Smooth muscle cell (in vitro differentiated cells): Measurements from ENCODE around the gene IFNGR1. TPM values are rescaled to one million over a fixed set of nuclear protein-coding genes. Genes with fewer than 3 reads are reported as not detected.

Source experiments
- DNase-seq: peaks from one replicate; lab custom pipeline; 2025; ENCODE audit not compliant: unreplicated experiment; lab: John Stamatoyannopoulos, UW
- H2AFZ ChIP-seq: fragments of 200-600 bp; sonication (generic); 2 replicates; pipeline ENCODE4 v1.6.0; 2016; ENCODE audit warnings: antibody characterized with exemption, low read depth, mild to moderate bottlenecking
- H3F3A ChIP-seq: fragments of 200-600 bp; sonication (generic); 2 replicates; pipeline ENCODE4 v1.6.0; 2017; ENCODE audit warnings: antibody characterized with exemption, low read depth
- H3K27ac ChIP-seq: fragments of 200-600 bp; sonication (generic); 2 replicates; pipeline ENCODE4 v1.5.1; 2016; ENCODE audit warnings: low read depth, mild to moderate bottlenecking
- H3K27me3 ChIP-seq: fragments of 200-600 bp; sonication (generic); 2 replicates; pipeline ENCODE4 v1.6.1; 2016; ENCODE audit warnings: low read depth, mild to moderate bottlenecking
- H3K36me3 ChIP-seq: fragments of 200-600 bp; sonication (generic); 2 replicates; pipeline ENCODE4 v1.5.1; 2016; ENCODE audit warnings: low read depth
- H3K4me1 ChIP-seq: fragments of 200-600 bp; sonication (generic); 2 replicates; pipeline ENCODE4 v1.5.1; 2016; ENCODE audit warnings: low read depth
- H3K4me2 ChIP-seq: fragments of 200-600 bp; sonication (generic); 2 replicates; pipeline ENCODE4 v1.6.0; 2016; ENCODE audit warnings: mild to moderate bottlenecking
- H3K4me3 ChIP-seq: fragments of 200-600 bp; sonication (generic); 2 replicates; pipeline ENCODE4 v1.5.1; 2016; ENCODE audit warnings: mild to moderate bottlenecking
- H3K79me2 ChIP-seq: fragments of 200-600 bp; sonication (generic); 2 replicates; pipeline ENCODE4 v1.6.0; 2016; ENCODE audit warnings: low read depth, mild to moderate bottlenecking
- H3K9ac ChIP-seq: fragments of 200-600 bp; sonication (generic); 2 replicates; pipeline ENCODE4 v1.6.0; 2016; ENCODE audit warnings: low read depth
- H3K9me3 ChIP-seq: fragments of 200-600 bp; sonication (generic); replicated peaks from 2 replicates; pipeline ENCODE4 v1.5.1; 2016; ENCODE audit warnings: low read depth
- H4K20me1 ChIP-seq: fragments of 200-600 bp; sonication (generic); 2 replicates; pipeline ENCODE4 v1.6.0; 2016; ENCODE audit warnings: low read depth
- CTCF ChIP-seq: fragments of 200-600 bp; sonication (generic); IDR thresholded peaks from 2 replicates; pipeline ENCODE4 v1.5.1; 2017; ENCODE audit warnings: borderline replicate concordance, mild to moderate bottlenecking, antibody characterized with exemption; ENCODE audit not compliant: insufficient read depth, poor library complexity, severe bottlenecking
- WGBS: methylation state at CpG from one replicate; pipeline ENCODE4 v1.1.7; 2016; ENCODE audit warnings: low lambda C conversion rate; 5-methylcytosine and 5-hydroxymethylcytosine counted together
- polyA plus RNA-seq: library from polyadenylated mRNA; unstranded; fragments of >200 nt; fragmentation: Nextera tagmentation; extraction: Ambion mirVana; gene quantifications from 2 replicates; pipeline ENCODE4 v1.2.1, GENCODE V29; 2016
- total RNA-seq: library from RNA; depleted of rRNA; stranded (reverse); fragments of >200 nt; gene quantifications from 2 replicates; pipeline ENCODE4 v1.2.3, GENCODE V29; 2014

The IFNGR1 gene
- total and polyA plus RNA-seq, 2 experiments from 2014 or later = 61.1 to 83.7 TPM

GRCh38 chr6:137156650-137157049 lies 62.5 kb downstream of the IFNGR1 start:
- no peak overlapping the region for H2AFZ ChIP-seq
- H3K79me2 ChIP-seq = no peaks in the 10 kb centered on the region
- no peak for TF ChIP-seq CTCF
- WGBS = 90% methylated on average over 1 of the region's 1 CpG
- no peak overlapping the region for H3K4me2 ChIP-seq
- H3K9me3 ChIP-seq = peaks cover 5% of the 10 kb centered on the region
- no peaks in the 10 kb centered on the region for H3F3A ChIP-seq
- no peak for DNase-seq
- H3K27ac ChIP-seq = no peak overlapping the region
- H3K4me1 ChIP-seq = no peaks in the 10 kb centered on the region
- H3K27me3 ChIP-seq = no peaks in the 10 kb centered on the region
- H3K4me3 ChIP-seq = no peak overlapping the region
- no peaks in the 10 kb centered on the region for H3K36me3 ChIP-seq
- H4K20me1 ChIP-seq = no peaks in the 10 kb centered on the region
- no peak overlapping the region for H3K9ac ChIP-seq

GRCh38 chr6:137155830-137156229 lies 63.4 kb downstream of the IFNGR1 start:
- no peak overlapping the region for H3K9ac ChIP-seq
- no peak overlapping the region for H3K4me3 ChIP-seq
- 67% methylated on average over 2 of the region's 2 CpGs for WGBS
- H3K4me2 ChIP-seq = no peak overlapping the region
- H3F3A ChIP-seq = no peaks in the 10 kb centered on the region
- peaks cover 5% of the 10 kb centered on the region for H3K9me3 ChIP-seq
- no peak overlapping the region for H2AFZ ChIP-seq
- no peaks in the 10 kb centered on the region for H3K79me2 ChIP-seq
- H3K27ac ChIP-seq = no peak overlapping the region
- H4K20me1 ChIP-seq = no peaks in the 10 kb centered on the region
- no peaks in the 10 kb centered on the region for H3K4me1 ChIP-seq
- DNase-seq = no peak
- no peaks in the 10 kb centered on the region for H3K36me3 ChIP-seq
- no peak for TF ChIP-seq CTCF
- no peaks in the 10 kb centered on the region for H3K27me3 ChIP-seq

GRCh38 chr6:137150072-137150471 lies 69.1 kb downstream of the IFNGR1 start:
- H4K20me1 ChIP-seq = no peaks in the 10 kb centered on the region
- 78% methylated on average over 3 of the region's 3 CpGs for WGBS
- no peak overlapping the region for H3K9ac ChIP-seq
- no peaks in the 10 kb centered on the region for H3F3A ChIP-seq
- no peaks in the 10 kb centered on the region for H3K79me2 ChIP-seq
- no peak overlapping the region for H3K4me2 ChIP-seq
- H3K4me1 ChIP-seq = no peaks in the 10 kb centered on the region
- H3K36me3 ChIP-seq = no peaks in the 10 kb centered on the region
- H3K27ac ChIP-seq = no peak overlapping the region
- DNase-seq = no peak
- no peak overlapping the region for H3K4me3 ChIP-seq
- no peak for TF ChIP-seq CTCF
- no peak overlapping the region for H2AFZ ChIP-seq
- peaks cover 5% of the 10 kb centered on the region for H3K9me3 ChIP-seq
- no peaks in the 10 kb centered on the region for H3K27me3 ChIP-seq

- Histone ChIP-seq H2AFZ (no peak overlapping the region), H4K20me1 (no peaks in the 10 kb centered on the region), H3K4me1 (no peaks in the 10 kb centered on the region), H3K4me2 (no peak overlapping the region), H3K4me3 (no peak overlapping the region), H3K36me3 (no peaks in the 10 kb centered on the region), H3K27ac (no peak overlapping the region), H3K9ac (no peak overlapping the region), H3K9me3 (peaks cover 5% of the 10 kb centered on the region), H3F3A (no peaks in the 10 kb centered on the region), H3K79me2 (no peaks in the 10 kb centered on the region), H3K27me3 (no peaks in the 10 kb centered on the region)
- 79% methylated on average over 1 of the region's 1 CpG for WGBS
- no peak for DNase-seq
- no peak for TF ChIP-seq CTCF
These were observed 70.2 kb downstream of the IFNGR1 start for GRCh38 chr6:137149035-137149393.
